Activated T-cell treated with anti-CD3 and anti-CD28 coated beads, Interleukin-2, amount 50 U/mL, for 72 hours (primary cell): Measurements from ENCODE around the gene GEMIN8. TPM values are rescaled to one million over a fixed set of nuclear protein-coding genes. Genes with fewer than 3 reads are reported as not detected.

Experiments
- ATAC-seq, 2 donors: fragments of 150-1000 bp; cut with Tn5 transposase; replicated peaks in 1 of 2; 2 replicates each; pipeline ENCODE4 v1.10.0; 2021; ENCODE audit warnings: moderate library complexity in 2 of 2, mild to moderate bottlenecking in 1 of 2
- DNase-seq, 2 donors: peaks; one replicate each; pipeline ENCODE4 v3.0.0; 2021 to 2022; ENCODE audit warnings: mixed read lengths in 1 of 2
- H3K27ac Mint-ChIP-seq: one replicate; pipeline ENCODE4 v1.8.0; 2022; ENCODE audit warnings: mild to moderate bottlenecking, moderate library complexity, mixed read lengths
- H3K27me3 Mint-ChIP-seq: one replicate; pipeline ENCODE4 v1.8.0; 2022; ENCODE audit warnings: low read depth, mixed read lengths
- H3K36me3 Mint-ChIP-seq, 2 donors: one replicate each; pipeline ENCODE4 v1.8.0; 2022; ENCODE audit warnings: mixed read lengths in 2 of 2, mild to moderate bottlenecking in 1 of 2; ENCODE audit not compliant: insufficient read depth in 2 of 2
- H3K4me1 Mint-ChIP-seq: one replicate; pipeline ENCODE4 v1.8.0; 2022; ENCODE audit warnings: low read depth, mixed read lengths
- H3K4me3 Mint-ChIP-seq, 2 donors: one replicate each; pipeline ENCODE4 v1.8.0; 2022; ENCODE audit warnings: mild to moderate bottlenecking in 2 of 2, mixed read lengths in 2 of 2, moderate library complexity in 2 of 2
- H3K9me3 Mint-ChIP-seq, 2 donors: one replicate each; pipeline ENCODE4 v1.8.0; 2022; ENCODE audit warnings: mixed read lengths in 2 of 2
- total RNA-seq, 2 donors: library from RNA; stranded (reverse); gene quantifications; one replicate each; pipeline ENCODE4 v1.2.3, GENCODE V29; 2022

GEMIN8 gene
- total RNA-seq, 2 donors from 2014 or later, result 12.8 to 13.4 TPM

DNA sequence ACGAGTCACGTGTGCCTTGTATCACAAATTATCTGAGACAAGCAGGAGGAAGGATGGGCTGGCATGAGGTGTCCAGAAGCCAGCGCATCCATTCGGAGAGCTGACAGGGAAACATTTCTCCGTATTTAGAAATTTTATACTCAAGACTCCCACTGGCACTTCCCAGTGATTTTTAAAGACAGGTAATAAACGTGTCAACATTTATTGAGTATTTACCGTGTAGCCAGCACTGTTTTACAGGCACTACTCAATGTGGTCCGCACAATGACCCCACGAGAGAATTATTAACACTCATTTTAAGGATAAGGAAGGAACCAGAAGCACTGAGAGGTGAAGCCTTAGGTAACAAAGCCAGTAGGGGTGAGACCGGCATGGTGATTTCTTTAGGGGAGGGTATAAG is 23.2 kb downstream of the GEMIN8 start:
- DNase-seq (no peak), ATAC-seq (no peak)
- Mint-ChIP-seq H3K27ac (no peak overlapping the region), H3K4me3 (no peak overlapping the region), H3K36me3 (peaks cover 3 to 9% of the 10 kb centered on the region in 2 donors), H3K9me3 (peaks cover 0 to 5% of the 10 kb centered on the region in 2 donors), H3K27me3 (no peaks in the 10 kb centered on the region), H3K4me1 (peaks cover 17% of the 10 kb centered on the region)

DNA sequence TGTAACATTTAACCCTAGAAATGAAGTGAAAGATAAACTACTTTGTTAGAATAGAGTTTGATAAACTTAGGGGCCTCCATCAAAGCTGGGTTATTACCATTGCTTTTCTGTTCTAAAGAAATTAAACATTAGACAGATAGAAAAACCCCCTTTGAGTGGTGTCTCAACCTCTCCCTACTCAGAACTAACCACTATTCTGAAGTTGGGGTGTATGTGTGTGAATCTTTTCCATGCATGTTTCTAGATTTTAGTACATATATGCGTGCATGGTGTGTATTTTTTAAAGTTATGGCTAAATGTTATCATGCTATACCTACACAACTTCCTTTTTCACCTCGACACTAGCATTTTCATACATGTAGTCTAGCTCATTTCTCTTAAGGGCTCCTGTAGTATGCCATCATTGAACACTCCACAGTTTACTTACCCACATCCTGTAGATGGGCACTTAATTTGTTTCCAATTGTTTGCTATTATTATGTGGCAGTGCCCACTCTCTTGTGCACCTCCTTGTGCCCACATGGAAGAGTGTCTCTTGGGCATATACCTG is 25.7 kb downstream of the GEMIN8 start:
- DNase-seq, result no peak
- peaks cover 0 to 5% of the 10 kb centered on the region in 2 donors for H3K9me3 Mint-ChIP-seq

DNA sequence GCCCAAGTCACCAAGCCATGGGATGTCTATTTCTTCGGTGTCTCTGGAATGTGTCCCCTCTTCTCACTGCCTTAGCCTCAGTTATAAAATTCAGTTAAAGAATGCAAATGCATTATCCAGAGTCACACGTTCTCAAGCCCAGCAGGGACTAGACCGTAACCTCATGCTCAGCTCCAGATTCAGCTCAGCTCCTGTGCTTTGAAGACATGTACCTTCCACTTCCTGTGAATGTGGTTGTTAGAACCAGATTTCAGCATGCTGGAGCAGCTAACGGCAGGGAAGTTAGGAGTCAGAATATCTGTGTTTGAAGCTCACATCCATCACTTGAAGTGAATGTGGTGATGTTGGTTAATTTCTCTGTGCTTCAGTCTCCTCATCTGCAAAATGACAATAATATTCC is 26.7 kb downstream of the GEMIN8 start:
- DNase-seq, result no peak
- peaks cover 1 to 6% of the 10 kb centered on the region in 2 donors for H3K36me3 Mint-ChIP-seq
- peaks cover 0 to 5% of the 10 kb centered on the region in 2 donors for H3K9me3 Mint-ChIP-seq
- H3K27me3 Mint-ChIP-seq, result no peaks in the 10 kb centered on the region
- peaks cover 17% of the 10 kb centered on the region for H3K4me1 Mint-ChIP-seq
- H3K27ac Mint-ChIP-seq, result no peak overlapping the region
- H3K4me3 Mint-ChIP-seq, result no peak overlapping the region
- no peak for ATAC-seq

More for the DNA sequence above, 25.7 kb downstream of the GEMIN8 start:
- H3K4me3 Mint-ChIP-seq, result no peak overlapping the region
- peaks cover 17% of the 10 kb centered on the region for H3K4me1 Mint-ChIP-seq
- ATAC-seq, result peak; percentile 83 to 92
- H3K36me3 Mint-ChIP-seq, result peaks cover 3 to 9% of the 10 kb centered on the region in 2 donors
- no peaks in the 10 kb centered on the region for H3K27me3 Mint-ChIP-seq
- no peak overlapping the region for H3K27ac Mint-ChIP-seq

DNA sequence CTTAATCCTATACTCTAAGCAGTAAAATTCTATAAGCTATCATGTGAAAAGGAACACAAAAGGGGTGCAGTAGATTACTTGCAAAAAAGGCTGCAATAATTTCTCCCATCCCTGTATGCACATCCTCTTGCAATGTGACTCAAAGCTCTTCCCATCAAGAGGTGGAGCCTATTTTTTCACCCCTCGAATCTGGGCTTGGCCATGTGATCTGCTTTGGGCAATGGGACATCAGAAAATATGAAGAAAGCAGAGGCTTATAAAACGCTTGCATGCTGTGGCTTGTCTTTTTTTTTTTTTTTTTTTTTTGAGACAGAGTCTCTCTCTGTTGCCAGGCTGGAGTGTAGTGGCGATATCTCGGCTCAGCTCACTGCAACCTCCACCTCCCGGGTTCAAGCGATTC is 33.0 kb downstream of the GEMIN8 start:
- DNase-seq, result no peak
- Mint-ChIP-seq H3K27me3 (peaks cover 20% of the 10 kb centered on the region), H3K4me3 (no peak overlapping the region), H3K36me3 (no peaks in the 10 kb centered on the region), H3K9me3 (no peaks in the 10 kb centered on the region), H3K27ac (no peak overlapping the region), H3K4me1 (no peaks in the 10 kb centered on the region)
- ATAC-seq, result no peak

DNA sequence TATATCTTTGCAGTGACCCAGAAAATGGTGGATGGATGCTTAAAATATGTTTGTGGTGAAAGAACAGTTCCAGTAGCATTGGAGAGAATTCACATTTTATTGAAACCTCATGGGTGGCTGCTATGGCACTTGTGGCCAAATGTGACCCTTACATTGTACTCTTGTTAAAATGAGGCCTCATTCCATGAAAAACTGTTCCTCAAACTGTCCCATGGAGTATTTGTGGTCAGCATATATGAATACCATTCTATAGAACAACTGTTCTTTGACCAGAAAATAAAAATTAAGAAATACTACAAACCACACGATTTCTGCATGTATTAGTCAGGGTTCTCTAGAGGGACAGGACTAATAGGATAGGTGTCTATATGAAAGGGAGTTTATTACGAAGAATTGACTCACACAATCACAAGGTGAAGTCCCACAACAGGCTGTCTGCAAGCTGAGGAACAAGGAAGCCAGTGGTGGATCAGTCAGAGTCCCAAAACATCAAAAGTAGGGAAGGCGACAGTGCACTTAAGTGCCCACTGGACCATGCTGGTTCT is 35.1 kb downstream of the GEMIN8 start:
- Mint-ChIP-seq H3K36me3 (no peaks in the 10 kb centered on the region), H3K4me1 (no peaks in the 10 kb centered on the region), H3K27me3 (peaks cover 33% of the 10 kb centered on the region), H3K27ac (no peak overlapping the region), H3K9me3 (no peaks in the 10 kb centered on the region), H3K4me3 (no peak overlapping the region)
- DNase-seq, result no peak
- ATAC-seq, result no peak

DNA sequence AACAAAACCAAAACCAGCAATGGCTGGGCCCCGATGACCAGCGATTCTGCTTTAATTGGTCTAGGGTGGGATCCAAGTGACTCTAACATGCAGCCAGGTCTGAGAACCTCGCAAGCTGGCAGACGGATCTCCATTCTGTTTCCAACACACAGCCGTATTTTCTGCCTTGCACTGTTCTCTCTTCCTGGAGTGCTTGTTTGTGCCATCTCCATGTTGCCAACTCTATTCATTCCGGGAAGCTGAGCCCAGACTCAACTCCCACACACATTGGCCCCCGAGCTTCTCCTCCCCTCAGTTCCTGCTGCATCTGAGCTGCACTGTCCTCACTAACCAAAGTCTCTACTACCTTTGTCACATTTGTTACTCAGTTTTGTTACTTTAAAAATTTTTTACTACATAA is 35.6 kb downstream of the GEMIN8 start:
- H3K27ac Mint-ChIP-seq, result no peak overlapping the region
- H3K9me3 Mint-ChIP-seq, result no peaks in the 10 kb centered on the region
- H3K4me1 Mint-ChIP-seq, result no peaks in the 10 kb centered on the region
- peaks cover 38% of the 10 kb centered on the region for H3K27me3 Mint-ChIP-seq
- H3K4me3 Mint-ChIP-seq, result no peak overlapping the region
- ATAC-seq (no peak), DNase-seq (no peak)
- H3K36me3 Mint-ChIP-seq, result no peaks in the 10 kb centered on the region

DNA sequence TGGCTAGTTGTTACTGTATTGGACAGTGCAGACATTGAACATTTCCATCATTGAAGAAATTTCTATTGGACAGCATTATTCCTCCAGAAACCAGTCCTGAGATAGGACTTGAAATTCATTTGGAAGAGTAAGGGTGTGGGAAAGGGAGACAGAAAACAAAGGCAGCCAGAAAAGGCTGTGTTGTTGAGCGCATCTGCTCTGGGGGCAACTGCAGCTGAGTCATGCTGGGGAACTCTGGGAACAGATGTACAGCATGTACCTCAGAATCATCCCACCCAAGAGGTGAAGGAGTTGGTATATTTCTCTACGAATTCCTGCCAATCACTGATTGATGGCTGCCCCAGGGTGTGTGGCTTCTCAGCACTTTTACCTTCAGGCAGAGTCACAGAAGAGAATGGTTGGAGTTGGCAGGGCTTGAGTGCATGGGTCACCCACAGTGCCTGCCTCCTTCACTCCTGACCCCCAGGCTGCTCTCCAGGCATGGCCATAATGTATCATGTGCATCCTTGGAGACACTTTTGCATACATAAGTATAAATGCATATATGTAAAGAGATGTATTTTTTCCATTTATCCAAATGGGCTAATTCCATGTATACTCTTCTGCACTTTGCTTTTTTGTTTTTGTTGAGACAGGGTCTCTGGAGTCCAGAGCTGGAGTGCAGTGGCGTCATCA is 39.4 kb downstream of the GEMIN8 start:
- H3K27me3 Mint-ChIP-seq, result peaks cover 47% of the 10 kb centered on the region
- H3K27ac Mint-ChIP-seq, result no peak overlapping the region
- ATAC-seq (no peak), DNase-seq (no peak)
- H3K4me3 Mint-ChIP-seq, result no peak overlapping the region
- peaks cover 2% of the 10 kb centered on the region in 2 donors for H3K9me3 Mint-ChIP-seq
- H3K4me1 Mint-ChIP-seq, result peaks cover 13% of the 10 kb centered on the region
- no peaks in the 10 kb centered on the region for H3K36me3 Mint-ChIP-seq

DNA sequence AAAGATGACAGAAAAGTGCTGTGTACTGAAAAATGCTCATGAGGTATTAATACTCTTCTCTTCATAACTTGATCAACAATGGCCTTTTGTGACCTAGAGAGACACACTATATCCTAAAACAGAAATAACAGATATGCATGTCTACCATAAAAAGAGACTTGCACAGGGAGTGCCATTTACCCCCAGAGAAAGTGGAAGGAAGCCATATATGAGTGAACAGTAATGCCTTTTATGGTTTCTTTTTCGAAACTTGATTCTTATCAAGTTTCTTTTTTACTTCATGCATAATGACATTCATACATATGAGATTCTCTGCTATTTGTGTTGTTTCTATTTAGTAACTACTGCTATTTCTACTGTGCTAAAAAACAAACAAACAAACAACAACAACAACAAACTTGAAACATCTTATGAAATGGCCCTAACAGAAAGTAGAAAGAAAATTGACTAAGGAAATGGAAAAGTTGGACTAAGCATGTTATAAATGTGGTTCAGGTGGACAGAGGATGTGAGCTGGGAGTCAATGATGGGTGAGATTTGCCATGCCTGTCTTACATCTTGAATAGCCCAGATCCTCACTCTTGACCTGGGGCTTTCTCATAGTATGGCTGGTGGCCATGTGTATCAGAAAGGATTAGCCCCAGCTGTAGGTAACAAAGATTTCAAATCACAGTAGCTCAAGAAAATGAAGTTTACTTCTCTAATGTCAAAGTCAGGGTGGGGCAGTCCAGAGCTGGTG is 43.8 kb downstream of the GEMIN8 start:
- Mint-ChIP-seq H3K4me3 (no peak overlapping the region), H3K27me3 (peaks cover 51% of the 10 kb centered on the region), H3K9me3 (peaks cover 2 to 3% of the 10 kb centered on the region in 2 donors), H3K4me1 (peaks cover 13% of the 10 kb centered on the region), H3K27ac (no peak overlapping the region), H3K36me3 (no peaks in the 10 kb centered on the region)
- DNase-seq, result no peak
- peak in 1 of 2 donors; percentile 51 for ATAC-seq

DNA sequence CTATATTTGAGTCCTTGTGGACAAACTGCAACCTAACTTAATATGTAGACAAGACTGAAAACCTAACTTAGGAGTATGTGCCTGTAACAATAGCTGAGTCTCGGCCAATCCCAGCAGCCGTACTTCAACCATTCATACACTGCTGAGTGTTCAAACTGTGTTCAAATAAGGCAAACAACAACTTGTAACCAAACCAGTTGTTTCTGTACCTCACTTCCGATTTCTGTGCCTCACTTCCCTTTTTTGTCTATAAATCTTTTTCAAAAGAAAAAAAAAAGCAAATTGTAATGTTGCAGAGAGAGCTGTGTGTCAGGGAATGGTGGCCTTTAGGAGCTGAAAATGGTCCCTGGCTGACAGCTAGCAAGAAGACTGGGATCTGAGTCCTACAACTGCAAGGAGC is 46.0 kb downstream of the GEMIN8 start:
- H3K36me3 Mint-ChIP-seq, result no peaks in the 10 kb centered on the region
- no peak overlapping the region for H3K27ac Mint-ChIP-seq
- DNase-seq (no peak), ATAC-seq (no peak)
- peaks cover 13% of the 10 kb centered on the region for H3K4me1 Mint-ChIP-seq
- H3K27me3 Mint-ChIP-seq, result peaks cover 47% of the 10 kb centered on the region
- H3K4me3 Mint-ChIP-seq, result no peak overlapping the region
- peaks cover 2 to 3% of the 10 kb centered on the region in 2 donors for H3K9me3 Mint-ChIP-seq

DNA sequence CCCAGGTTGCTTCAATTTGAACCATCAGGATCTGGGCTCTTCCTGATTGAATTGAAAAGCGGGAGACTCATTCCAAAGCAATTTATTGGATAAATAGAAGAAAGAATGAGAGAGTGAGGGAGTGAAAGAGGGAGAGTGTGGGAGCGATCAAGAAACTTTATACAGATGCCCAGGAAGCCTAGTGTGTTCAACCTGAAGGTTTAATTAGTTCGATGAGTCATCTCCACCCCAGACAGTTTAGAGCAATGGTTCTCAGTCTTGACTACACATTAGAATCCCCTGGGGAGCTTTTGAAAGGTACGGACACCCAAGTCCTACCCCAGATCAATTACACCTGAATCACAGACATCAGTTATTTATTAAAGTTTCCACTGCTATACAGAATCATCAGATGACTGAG is 61.5 kb downstream of the GEMIN8 start:
- Mint-ChIP-seq H3K4me1 (no peaks in the 10 kb centered on the region), H3K27me3 (peaks cover 7% of the 10 kb centered on the region), H3K9me3 (peaks cover 1 to 2% of the 10 kb centered on the region in 2 donors), H3K36me3 (no peaks in the 10 kb centered on the region), H3K4me3 (no peak overlapping the region), H3K27ac (no peak overlapping the region)
- ATAC-seq (no peak), DNase-seq (no peak)

DNA sequence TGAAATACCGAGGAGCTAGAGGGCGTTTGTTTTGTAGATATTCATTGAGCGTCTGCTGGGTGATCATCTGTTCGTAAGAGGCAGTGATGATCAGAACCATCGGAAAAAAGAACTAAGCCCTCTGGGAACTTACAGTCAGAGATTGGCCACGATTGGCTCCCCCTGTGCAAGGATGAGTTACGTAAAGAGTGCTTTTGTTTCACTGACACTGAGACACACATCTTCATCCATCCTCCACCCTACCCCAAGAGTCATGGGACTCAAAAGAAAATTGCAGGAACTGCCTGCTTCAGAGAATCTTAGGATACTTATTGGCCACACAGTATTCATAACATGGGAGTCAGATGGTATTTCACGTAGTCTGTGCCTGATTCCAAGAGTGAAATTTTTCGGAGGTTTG is 62.1 kb downstream of the GEMIN8 start:
- H3K27ac Mint-ChIP-seq, result no peak overlapping the region
- ATAC-seq (no peak), DNase-seq (no peak)
- peaks cover 1 to 2% of the 10 kb centered on the region in 2 donors for H3K9me3 Mint-ChIP-seq
- H3K36me3 Mint-ChIP-seq, result no peaks in the 10 kb centered on the region
- H3K27me3 Mint-ChIP-seq, result peaks cover 7% of the 10 kb centered on the region
- H3K4me3 Mint-ChIP-seq, result no peak overlapping the region
- H3K4me1 Mint-ChIP-seq, result no peaks in the 10 kb centered on the region

DNA sequence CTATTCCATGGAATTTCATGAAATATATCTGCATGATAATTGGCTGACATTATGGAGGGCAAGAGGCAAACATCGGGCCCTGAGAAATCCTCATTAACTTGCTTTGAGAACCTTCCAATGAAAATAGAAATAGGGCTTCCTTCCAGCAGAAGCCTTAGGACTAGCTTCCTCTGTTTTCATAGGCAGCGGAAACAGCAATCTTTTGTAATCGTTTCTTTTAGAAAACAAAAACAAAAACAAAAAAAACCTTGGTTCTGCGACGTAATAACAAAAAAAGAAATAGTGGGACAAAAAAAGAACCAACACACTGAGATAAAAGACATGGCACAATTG is 62.9 kb downstream of the GEMIN8 start:
- Mint-ChIP-seq H3K27me3 (peaks cover 7% of the 10 kb centered on the region), H3K9me3 (peaks cover 1 to 2% of the 10 kb centered on the region in 2 donors), H3K4me1 (no peaks in the 10 kb centered on the region), H3K27ac (no peak overlapping the region), H3K4me3 (no peak overlapping the region), H3K36me3 (no peaks in the 10 kb centered on the region)
- no peak for ATAC-seq
- DNase-seq, result no peak

DNA sequence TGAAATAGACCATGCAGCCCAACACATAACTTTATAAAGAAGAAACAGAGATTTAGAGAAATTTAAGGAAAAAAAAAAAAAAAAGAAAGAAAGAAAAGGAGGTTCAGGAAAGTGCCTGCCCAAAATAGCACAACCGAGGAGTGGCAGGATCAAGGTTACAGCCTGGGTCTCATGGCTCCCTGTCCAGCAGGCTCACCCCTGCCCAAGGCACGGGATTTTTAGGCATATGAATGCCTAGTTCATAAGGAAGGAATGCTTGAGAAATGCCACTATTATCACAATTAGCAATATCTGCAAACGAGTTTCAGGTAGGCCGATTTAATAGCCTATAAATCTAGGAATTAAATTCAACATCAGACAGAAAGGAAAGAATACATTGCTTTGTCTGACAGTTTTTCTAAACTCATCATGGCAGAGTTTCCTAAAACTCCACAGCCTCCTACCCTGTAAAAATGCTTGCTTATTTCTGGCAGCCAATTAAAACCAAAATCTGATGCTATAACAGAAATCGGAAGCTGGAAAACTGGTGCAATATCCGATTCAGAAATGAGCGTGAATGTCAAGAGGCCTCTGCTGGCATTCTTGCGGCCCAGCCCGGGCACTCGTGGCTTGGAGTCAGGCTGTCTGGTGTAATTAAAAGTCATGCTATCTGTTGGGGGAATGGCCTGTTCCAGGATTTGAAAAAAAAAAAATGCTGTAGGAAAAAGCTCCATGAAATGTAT is 63.5 kb downstream of the GEMIN8 start:
- no peak for DNase-seq
- no peaks in the 10 kb centered on the region for H3K36me3 Mint-ChIP-seq
- H3K9me3 Mint-ChIP-seq, result peaks cover 0 to 1% of the 10 kb centered on the region in 2 donors
- H3K27me3 Mint-ChIP-seq, result peaks cover 11% of the 10 kb centered on the region
- ATAC-seq, result no peak
- no peak overlapping the region for H3K27ac Mint-ChIP-seq
- no peak overlapping the region for H3K4me3 Mint-ChIP-seq
- no peaks in the 10 kb centered on the region for H3K4me1 Mint-ChIP-seq
